DOHH2 (cell line): ENCODE data around the gene WDR62.

Experiments used
- EZH2phosphoT487 ChIP-seq: fragments of 200-600 bp; sonication (generic); IDR thresholded peaks from 2 replicates; pipeline ENCODE4 v1.6.1; 2017; ENCODE audit warnings: borderline replicate concordance, mild to moderate bottlenecking, antibody characterized with exemption, low read length, moderate library complexity, mixed read lengths
- TF ChIP-seq, protein P1 (sequence below): fragments of 200-600 bp; sonication (generic); IDR thresholded peaks from one replicate; pipeline ENCODE4 v1.5.1; 2014; ENCODE audit warnings: antibody characterized with exemption, mild to moderate bottlenecking, low read depth, low read length; ENCODE audit not compliant: poor library complexity, severe bottlenecking

GRCh38 chr19:36064826-36065225 lies 10.1 kb downstream of the WDR62 start:
- TF ChIP-seq, protein P1, sequence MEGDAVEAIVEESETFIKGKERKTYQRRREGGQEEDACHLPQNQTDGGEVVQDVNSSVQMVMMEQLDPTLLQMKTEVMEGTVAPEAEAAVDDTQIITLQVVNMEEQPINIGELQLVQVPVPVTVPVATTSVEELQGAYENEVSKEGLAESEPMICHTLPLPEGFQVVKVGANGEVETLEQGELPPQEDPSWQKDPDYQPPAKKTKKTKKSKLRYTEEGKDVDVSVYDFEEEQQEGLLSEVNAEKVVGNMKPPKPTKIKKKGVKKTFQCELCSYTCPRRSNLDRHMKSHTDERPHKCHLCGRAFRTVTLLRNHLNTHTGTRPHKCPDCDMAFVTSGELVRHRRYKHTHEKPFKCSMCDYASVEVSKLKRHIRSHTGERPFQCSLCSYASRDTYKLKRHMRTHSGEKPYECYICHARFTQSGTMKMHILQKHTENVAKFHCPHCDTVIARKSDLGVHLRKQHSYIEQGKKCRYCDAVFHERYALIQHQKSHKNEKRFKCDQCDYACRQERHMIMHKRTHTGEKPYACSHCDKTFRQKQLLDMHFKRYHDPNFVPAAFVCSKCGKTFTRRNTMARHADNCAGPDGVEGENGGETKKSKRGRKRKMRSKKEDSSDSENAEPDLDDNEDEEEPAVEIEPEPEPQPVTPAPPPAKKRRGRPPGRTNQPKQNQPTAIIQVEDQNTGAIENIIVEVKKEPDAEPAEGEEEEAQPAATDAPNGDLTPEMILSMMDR: no peak
- no peak for TF ChIP-seq EZH2phosphoT487
